ENCODE measurements around the gene RAB1A.
A peak's percentile ranks its signal among the peaks of the same experiment; 100 is the strongest.

The RAB1A gene

DNA sequence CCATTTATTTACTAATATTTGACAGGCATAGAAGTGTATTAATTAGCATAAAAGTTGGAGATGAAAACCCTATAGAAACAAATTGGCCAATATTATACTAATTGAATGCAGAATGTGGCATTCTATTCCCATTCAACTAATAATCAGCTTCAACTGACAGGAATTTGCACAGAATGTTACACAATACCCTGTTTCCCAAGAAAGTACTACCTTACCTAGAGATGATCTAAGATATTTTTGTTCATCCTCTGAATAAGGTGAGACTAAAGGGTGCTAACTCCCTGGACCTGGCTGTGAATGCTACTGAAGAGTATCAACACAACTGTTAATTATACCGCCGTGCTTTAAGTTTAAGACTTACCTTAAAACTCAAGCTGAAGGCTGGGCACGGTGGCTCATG is 44.8 kb downstream of the RAB1A start:
- DNase-seq = no peak

DNA sequence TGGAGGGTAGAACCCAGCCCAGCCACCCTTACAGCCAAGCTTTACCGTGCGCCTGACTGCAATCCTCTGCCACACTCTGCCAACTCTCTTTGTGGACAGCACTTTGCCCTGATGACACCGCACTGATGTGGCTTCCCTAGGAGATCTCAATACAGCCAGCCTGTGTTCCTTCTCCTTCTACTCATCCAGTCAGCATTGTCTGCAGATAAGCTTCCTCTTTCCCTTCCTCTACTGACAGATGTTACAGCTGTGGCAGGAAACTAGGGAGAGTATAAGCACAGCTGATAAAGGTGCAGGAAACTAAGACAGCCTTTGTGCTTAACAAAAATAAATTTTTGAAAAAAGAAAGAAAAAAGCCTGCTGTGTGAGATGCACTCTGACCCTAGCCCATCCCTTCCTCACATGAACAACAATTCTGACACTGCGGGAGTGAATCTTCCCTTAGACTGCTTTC is 48.6 kb downstream of the RAB1A start:
- no peak for DNase-seq

DNA sequence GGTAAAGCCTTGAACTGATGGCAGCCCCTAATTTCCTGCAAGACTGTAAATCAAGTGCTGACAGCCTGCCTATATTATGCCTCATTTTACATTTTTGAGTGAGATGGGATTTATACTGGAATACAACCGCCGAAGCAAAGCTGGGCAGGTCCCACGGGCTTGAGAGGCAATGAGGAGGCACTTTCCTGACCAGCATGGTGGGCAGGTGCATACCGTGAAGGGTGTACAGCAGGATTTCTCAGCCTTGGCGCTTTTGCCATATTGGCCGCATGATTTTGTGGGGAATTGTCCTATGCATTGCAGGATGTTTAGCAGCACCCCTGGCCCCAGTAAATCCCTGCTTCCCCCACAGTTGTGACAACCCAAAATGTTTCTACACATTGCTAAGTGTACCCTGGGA is 50.9 kb downstream of the RAB1A start:
- DNase-seq = no peak

DNA sequence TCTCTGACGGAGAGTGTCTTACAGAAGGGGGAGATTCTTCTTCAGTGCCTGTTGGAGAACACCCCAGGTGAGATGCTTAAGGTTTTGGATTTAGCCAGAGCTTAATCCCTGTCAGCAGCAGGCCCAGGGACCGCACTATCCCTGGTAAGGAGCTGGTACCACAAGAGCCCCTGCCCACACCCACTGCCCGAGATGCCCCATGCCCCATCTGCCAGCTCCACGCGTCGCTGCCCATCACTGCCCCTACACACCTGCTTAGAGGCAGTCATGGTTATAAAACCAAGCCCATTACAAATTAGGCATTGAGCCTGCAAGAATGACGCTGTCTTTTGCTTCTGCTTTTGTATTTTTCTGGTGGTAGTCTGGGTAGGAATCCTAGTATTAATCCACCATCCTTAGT is 52.0 kb downstream of the RAB1A start:
- no peak for DNase-seq

DNA sequence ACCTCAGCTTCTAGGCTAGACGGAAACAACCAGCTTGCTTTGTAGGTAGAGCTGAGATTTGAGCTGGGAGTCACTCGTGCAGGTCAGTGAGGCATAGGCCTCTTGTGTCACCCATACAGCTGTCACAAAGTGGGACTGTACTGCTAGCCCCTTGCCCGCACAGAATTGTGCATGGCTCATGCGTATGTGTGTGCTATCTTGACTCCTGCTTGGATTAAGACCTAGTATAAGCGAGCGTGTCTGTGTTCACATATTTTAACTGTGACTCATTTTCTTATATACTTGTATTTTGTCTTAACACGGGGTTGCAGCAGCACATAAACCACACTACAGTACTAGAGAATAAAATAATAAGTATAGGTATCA is 53.6 kb downstream of the RAB1A start:
- DNase-seq = no peak

DNA sequence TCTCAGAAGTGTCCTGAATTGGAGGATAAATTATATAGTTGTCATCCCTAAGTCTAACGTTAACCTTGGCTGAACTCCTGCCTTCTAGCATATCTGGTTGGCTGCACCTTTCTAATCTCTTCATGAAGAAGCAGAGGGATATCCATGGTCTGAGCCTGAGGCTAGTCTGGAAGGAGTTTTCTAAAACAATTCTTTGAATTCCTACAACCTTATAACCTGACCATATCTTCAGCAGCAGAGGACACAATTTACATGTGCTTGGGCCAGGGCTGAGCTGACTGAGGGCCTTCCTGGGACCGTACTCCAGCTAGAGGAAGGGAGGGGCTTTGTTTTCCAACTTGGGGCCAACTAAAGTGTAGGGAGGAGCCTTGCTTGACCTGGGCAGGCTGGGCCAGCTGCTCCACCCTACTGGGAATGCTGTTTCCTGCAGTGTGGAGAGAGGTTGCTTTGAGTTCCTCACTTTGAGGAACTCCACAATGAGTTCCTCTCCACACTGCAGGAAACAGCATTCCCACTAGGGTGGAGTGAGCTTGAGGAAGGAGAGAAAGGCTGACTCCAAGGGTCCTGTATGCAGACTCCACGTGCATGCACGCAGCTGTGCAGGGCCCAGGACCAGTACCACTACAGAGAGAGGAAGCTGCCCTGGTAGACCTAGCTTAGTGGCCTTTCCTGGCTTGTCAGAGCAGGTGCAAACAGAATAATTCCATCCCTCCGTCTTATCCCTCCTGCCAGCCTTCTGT is 54.1 kb downstream of the RAB1A start:
- DNase-seq = peak; percentile 73

DNA sequence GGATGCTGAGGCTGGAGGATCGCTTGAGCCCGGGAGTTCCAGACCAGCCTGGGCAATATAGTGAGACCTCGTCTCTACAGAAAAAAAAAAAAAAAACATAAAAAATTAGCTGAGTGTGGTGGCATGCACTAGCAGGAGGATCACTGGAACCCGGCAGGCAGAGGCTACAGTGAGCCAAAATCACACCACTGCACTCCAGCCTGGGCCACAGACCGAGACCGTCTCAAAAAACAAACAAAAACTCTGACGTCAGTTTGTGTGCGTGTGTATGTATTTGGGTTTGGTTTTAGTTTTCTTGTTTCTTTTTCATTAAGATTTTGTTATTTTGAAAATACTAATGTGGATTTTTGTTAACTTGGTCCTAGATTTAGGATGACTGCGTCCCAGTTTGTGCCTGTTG is 54.7 kb downstream of the RAB1A start:
- DNase-seq = no peak

DNA sequence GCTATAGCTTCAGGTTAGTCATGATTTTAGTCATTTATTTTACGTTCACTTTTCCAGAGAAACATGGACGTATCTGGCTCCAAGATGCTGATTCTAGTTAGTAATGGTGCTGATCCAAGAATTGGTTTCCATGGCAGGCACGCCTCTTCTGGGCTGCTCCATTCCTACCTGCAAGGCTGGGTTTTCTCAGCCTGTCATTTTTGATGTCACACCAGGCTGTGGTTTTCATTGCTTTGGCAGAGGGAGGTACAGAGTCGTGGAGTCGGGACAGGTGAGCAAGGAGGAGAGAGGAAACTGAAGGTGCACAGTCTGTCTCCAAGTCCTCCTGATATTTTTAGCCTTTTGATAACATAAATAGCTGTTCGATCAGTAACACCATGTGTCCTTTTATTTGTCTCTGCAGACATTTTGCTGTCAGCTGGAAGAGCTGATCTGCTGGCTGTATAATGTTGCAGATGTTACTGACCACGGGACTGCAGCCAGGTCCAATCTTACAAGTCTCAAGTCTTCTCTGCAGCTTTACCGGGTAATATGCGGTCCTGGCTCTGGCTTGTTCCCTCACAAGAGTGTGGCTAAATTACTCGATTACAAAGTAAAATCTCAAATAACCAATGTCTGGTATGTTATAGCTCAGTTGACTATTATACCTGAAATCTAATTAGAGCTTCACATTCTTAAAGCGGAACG is 55.9 kb downstream of the RAB1A start:
- no peak for DNase-seq

DNA sequence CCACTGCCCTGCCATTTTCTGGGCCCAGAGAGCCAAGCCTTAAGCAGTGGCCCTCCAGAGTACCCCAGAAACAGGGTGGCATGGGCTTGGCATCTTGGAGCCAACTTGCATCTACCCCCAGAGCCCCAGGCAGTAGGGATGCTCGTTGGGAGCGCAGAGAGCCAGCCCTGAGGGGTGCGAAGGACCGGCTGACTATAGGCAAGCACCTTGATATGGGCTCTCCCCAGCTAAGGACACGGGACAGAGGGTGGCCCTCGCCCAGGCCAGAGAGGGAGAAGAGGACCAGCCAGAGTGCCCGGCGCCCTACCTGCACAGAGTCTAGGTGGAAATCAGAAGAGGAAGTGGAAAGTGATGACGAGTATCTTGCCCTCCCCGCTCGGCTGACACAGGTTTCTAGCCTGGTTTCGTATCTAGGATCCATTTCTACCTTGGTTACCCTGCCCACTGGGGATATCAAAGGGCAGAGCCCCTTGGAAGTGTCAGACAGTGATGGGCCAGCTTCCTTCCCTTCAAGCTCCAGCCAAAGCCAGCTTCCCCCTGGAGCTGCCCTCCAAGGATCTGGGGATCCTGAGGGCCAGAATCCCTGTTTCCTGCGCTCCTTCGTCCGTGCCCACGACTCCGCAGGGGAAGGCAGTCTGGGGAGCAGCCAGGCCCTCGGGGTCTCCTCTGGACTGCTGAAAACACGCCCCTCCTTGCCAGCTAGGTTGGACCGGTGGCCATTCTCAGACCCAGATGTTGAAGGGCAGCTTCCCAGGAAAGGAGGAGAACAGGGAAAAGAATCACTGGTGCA is 57.5 kb downstream of the RAB1A start:
- DNase-seq = no peak

DNA sequence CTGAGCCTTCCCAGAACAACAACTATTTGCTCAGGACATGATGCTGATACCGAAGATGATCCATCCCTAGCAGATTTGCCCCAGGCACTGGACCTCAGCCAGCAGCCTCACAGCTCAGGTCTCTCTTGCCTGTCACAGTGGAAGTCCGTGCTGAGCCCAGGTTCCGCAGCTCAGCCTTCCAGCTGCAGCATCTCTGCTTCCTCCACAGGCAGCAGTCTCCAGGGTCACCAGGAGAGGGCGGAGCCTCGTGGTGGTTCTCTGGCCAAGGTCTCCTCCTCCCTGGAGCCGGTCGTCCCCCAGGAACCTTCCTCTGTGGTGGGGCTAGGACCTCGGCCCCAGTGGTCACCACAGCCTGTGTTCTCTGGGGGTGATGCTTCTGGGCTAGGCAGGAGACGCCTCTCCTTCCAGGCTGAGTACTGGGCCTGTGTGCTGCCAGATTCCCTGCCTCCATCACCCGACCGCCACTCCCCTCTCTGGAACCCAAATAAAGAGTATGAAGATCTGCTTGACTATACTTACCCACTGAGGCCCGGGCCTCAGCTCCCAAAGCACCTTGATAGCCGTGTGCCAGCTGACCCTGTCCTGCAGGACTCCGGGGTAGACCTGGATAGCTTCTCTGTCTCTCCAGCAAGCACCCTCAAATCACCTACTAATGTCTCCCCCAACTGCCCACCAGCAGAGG is 58.3 kb downstream of the RAB1A start:
- peak; percentile 83 for DNase-seq

DNA sequence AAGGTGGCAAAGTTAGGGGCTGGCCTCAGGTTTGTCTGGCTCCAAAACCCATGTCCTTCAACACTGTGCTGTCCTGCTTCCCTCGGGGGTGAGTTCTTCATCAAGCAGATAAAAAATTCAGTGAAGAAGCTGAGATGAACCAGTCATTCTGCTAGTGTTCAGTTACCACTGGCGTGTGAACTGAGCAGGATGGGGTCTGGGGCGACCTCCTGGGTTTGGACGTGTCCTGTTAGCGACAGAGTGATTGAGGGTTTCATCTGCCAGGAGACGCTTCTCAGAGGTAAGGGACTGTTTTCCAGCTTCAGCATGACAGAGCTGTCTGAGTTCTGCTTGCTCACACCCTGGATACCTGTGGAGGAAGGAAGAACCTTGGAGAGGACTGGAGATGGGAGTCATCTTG is 59.0 kb downstream of the RAB1A start:
- DNase-seq = no peak

DNA sequence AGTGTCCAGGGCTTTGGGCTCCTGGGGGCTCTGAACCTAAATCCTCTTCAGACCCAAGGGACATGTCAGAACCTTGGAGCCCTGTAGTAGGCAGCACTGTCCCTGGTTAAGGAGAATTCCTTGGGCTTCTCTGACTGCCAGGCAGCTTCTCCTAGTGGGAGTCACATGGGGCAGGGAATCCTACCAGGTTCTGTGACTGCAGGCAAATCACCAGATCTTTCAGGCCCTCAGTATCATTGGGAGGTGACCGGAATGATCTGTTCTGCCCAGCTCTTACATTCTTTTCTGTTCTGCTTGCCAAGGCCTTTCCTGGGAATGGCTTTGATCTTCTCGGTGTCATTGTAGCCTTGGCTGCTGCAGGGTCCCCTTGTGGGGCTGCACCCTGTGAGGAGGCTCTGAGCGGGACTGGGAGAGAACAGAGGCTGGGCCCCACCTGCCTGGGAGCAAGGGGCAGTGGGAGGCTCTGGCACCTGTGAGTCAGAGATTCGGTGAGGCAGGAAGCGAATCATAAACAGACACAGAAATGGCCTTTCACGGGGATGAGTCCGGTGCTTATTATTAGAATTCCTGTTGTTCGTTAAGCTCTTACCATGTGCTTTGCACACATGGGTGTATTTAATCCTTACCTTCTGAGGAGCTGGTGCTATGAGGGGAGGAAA is 59.6 kb downstream of the RAB1A start:
- DNase-seq = peak; percentile 92

DNA sequence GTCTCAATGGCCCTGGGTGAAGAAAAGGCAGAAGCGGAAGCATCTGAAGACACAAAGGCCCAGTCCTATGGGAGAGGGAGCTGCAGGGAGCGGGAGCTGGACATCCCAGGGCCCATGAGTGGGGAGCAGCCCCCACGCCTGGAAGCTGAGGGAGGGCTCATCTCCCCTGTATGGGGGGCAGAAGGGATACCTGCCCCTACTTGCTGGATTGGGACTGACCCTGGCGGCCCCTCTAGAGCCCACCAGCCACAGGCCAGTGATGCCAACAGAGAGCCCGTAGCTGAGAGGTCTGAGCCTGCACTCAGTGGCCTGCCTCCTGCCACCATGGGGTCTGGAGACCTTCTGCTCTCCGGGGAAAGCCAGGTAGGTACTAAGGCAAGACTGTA is 60.5 kb downstream of the RAB1A start:
- peak; percentile 36 for DNase-seq

DNA sequence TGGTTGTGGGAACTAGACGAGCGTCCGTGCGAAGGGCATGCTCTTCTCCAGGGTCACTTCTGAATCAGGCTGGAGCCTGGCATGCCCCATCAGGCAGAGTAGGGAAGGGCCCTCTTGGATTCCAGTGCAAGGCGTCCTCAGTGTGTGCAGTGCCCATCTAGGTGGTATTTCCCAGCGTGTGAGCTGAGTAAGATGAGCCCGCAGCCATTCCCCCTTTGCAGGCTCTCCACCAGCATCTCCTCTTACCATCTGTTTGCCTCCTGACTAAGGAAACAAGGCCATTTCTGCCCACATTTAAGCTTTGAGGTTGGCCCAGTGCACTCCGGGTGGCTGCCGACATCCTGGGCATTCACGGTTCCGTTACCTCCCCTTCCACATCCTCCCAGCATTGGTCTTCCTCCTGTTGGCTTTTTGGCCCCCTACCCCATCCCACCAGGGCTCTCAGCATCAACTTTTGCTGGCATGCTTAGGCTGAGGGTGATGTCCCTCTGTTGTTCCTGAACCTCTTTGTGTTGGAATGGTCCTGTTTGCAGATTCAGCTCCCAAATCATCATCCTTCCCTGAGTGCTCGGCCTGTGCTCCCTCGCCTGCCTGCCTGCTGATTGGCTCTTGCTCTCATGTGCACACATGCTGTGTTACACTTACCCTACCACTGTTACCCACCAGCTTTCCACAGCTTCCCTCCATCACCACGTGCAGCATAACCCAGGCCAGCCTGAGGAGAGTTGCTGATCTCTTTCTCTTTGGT is 61.9 kb downstream of the RAB1A start:
- DNase-seq = peak; percentile 49

DNA sequence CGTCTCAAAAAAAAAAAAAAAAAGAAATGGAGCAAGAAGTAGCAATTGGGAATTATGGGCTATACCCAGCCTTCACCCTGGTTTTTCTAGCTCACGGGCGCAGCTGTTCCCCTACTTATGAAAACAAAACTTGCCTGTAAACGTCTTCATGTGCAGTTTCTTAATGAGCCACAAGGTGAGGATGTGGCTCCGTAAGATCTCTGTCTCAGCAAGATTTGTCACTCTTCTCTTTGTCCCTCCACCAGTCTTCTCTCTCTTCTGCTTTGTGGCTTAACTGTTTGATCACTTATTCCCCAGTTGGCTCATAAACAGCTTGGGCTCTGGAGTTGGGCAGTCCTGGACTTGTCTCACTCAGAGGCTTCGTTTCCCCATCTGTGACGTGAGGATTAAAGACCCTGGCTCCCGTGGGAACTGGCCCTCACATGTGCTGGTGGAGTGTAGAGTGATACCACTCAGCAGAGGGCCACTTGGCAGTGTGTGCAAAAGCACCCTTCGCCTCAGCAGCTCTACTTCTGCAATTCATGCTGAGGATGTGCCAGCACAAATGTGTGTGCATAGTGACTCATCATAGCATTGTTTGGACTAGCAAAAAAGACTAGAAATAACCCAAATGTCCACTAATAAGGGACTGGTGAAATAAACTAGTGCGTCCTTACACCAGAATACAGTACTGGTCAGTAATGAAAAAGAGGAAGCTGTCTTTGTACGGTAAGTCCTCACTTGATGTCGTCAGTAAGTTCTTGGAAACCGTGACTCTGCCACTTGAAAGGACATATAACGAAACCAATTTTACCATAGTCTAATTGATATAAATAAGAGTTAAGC is 65.0 kb downstream of the RAB1A start:
- DNase-seq = peak; percentile 58

DNA sequence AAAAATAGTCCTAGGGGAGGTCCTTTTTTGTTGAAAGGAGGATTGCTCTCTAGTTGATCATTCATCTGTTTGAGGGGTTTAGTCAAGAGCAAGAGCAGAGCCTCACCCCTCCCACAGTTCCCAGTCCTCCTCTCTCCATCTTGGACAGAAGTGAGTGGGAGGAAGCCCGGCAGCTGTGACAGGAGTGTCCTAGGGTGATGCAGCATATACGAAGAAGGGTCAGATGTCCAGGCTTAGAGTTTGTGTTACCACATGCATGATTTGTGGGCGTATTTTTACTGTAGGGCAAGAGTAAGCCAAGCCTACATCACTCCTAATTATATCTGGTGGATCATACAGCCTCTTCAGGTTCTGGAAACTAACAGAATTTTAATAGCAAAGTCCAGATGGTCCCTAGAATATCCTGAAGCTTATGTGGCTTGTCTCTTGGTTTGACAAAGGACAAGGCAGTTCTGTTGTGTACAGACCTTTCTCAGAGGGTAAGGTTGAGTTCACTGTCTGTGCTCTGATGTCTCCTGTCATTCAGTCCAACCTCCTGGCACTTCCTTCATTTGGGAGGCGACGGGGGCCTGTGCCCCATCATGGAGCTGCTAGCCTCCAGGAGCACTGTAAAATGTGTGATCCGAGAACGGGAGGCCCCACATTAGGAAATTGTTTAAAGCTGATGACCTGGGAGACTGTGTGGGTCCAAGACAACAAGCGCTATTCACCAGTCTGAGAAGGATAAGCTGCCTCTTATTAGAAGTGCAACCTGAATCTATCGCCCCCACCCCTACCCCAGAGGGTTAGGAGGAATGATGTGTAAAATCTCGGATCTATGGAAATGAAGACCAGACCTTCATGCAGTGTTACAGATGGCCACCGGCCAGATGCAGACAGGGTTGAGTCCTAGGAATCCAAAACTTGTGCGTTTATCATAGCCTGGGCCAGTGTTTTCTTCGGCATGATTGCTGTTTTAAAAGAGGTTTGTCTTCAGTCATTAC is 66.8 kb downstream of the RAB1A start:
- peak; percentile 43 for DNase-seq

DNA sequence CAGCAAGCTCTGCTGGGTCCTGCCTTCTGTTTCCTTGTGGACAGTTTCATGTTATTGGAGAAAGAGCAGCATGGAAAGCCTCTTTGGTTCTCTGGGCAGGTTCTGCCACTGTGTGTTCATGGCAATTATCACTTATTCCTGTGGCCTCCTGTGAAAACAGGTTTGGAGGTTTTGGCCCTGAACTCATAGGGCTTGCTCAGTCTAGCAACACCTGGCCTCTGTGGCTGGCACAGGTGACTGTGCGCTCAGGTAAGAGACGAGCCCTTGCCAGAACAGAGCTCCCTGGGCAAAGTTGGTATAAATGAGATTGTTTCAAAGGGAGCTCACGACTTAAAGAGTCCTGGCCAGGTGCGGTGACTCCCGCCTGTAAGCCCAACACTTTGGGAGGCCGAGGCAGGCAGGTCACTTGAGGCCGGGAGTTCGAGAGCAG is 68.0 kb downstream of the RAB1A start:
- no peak for DNase-seq

DNA sequence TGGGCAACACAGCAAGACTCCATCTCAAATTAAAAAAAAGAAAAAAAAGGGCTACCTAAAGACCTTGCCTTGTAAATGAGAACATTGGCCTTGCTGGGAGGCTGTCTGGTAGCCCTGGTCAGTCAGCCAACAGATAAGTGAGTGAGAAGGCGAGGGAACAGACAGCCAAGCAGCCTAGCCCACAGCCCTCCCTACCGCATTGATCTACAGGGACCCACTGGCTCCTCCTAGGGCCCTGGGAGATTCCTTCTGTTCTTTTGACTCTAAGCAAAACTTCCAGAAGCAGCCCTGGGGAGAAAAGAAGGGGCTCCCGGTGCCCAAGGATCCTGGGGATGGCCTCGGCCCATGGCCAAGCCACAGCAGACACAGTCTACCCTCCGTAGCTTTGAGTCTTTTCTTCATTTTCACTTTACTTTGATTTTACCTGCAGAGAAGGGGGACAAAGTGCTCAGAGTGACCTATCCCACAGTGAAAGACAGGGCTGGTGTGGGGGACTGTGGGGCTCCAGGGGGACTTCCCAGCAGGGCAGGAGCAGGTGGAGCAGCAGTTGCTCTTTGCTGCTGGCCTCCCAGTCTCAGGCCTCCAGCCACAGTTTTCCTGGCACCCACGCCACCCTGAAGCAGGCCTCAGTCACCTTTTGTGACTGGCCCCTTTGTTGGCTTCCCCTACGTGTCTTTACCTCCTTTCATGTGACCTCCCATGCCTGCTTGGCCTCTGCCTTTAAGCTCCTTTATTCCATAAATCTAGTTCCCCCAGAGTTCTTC is 68.6 kb downstream of the RAB1A start:
- no peak for DNase-seq

DNA sequence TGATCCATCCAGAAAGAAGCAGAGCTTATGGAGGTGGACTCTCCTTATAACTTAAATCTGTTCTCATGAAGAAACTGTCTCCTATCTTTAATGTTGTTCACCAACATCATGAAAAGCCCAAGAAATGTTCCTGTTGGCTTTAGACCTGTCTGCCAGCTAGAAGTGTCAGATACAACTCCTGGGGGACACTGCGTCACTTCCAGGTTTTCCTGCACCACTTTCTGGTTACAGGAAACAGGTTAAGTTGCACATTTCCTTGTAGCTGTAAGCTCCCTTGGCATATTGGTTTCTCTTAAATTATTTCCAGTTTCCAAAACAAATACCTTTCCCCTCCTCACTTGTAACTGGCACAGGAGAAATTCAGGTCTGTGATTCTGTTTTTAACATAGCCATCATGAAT is 70.8 kb downstream of the RAB1A start:
- DNase-seq = no peak
